HepG2 (cell line): Measurements from ENCODE around the gene RMDN2. TPM values are rescaled to one million over a fixed set of nuclear protein-coding genes. Genes with fewer than 3 reads are reported as not detected.

ENCODE experiments used
- ATAC-seq: fragments of 200-7000 bp; cut with Tn5 transposase; 3 replicates; pipeline ENCODE4 v1.9.1; 2020; ENCODE audit warnings: mild to moderate bottlenecking, moderate library complexity
- BruUV-seq: library from RNA; stranded (reverse); fragments of 400-500 nt; replicated peaks from 2 replicates; lab custom pipeline; 2021; lab: Mats Ljungman, UMichigan
- CTCF ChIA-PET: fragments of 300-600 bp; formaldehyde crosslinking; extraction: SDS; loops from one replicate; lab custom pipeline; 2021; ENCODE audit warnings: low total read pairs, inconsistent platforms, low intra/inter-chr PET ratio; lab: Yijun Ruan, JAX
- POLR2A ChIA-PET: fragments of 350-600 bp; sonication (Branson Sonifier 250); formaldehyde crosslinking; loops from one replicate; lab custom pipeline; 2020; ENCODE audit warnings: antibody characterized with exemption, inconsistent platforms; lab: Yijun Ruan, JAX
- DNase-seq: peaks from one replicate; pipeline ENCODE4 v3.0.0-alpha.2; 2015; ENCODE audit warnings: low spot score
- FAIRE-seq: peaks from 3 replicates; lab custom pipeline; 2011; peaks lifted over from hg19 to GRCh38; lab: Jason Lieb, UNC
- H2AFZ ChIP-seq: one replicate; pipeline ENCODE4 v1.6.1; 2011; ENCODE audit warnings: low read length, inconsistent platforms
- H3K27ac ChIP-seq: fragments of 300-600 bp; 3 replicates; pipeline ENCODE4 v1.8.0; 2011; ENCODE audit warnings: mixed run types, mild to moderate bottlenecking, mixed read lengths, low read length, inconsistent platforms; ENCODE audit not compliant: insufficient read depth; ENCODE audit errors: extremely low read length
- H3K27me3 ChIP-seq, 2 experiments: fragments of 200-600 bp in 1 of 2; 2 replicates in 1 of 2; 3 replicates in 1 of 2; pipeline versions ENCODE4 v1.6.0 to v1.8.0; 2011; ENCODE audit warnings: low read length in 2 of 2, mild to moderate bottlenecking in 2 of 2, moderate library complexity in 2 of 2, inconsistent platforms in 1 of 2; ENCODE audit not compliant: insufficient read depth in 2 of 2, control insufficient read depth in 1 of 2
- H3K36me3 ChIP-seq, 2 experiments: fragments of 200-600 bp in 1 of 2; replicated peaks in 1 of 2; 2 replicates in 1 of 2; 3 replicates in 1 of 2; pipeline versions ENCODE4 v1.5.1 to v1.8.0; 2011; ENCODE audit warnings: low read length in 2 of 2, inconsistent platforms in 1 of 2; ENCODE audit not compliant: insufficient read depth in 2 of 2, control insufficient read depth in 1 of 2
- H3K4me1 ChIP-seq: 2 replicates; pipeline ENCODE4 v1.5.1; 2012; ENCODE audit warnings: low read length, inconsistent platforms; ENCODE audit not compliant: insufficient read depth
- H3K4me2 ChIP-seq: 2 replicates; pipeline ENCODE4 v1.6.0; 2011; ENCODE audit warnings: low read depth, low read length, inconsistent platforms
- H3K4me3 ChIP-seq, 3 experiments: fragments of 200-600 bp in 1 of 3; sonication (generic), shearing (Covaris generic) in 1 of 3; replicated peaks in 1 of 3; 2 replicates each; pipeline ENCODE4 v1.5.1; 2011 to 2016; ENCODE audit warnings: low read length in 3 of 3, inconsistent platforms in 2 of 3, low read depth in 2 of 3, mild to moderate bottlenecking in 2 of 3, control low read depth in 1 of 3, mixed read lengths in 1 of 3; ENCODE audit not compliant: insufficient read depth in 1 of 3
- H3K79me2 ChIP-seq: one replicate; pipeline ENCODE4 v1.6.1; 2011; ENCODE audit warnings: low read length, inconsistent platforms; ENCODE audit not compliant: insufficient read depth
- H3K9ac ChIP-seq: 2 replicates; pipeline ENCODE4 v1.6.0; 2011; ENCODE audit warnings: mild to moderate bottlenecking, low read depth, low read length, inconsistent platforms; ENCODE audit not compliant: insufficient read depth
- H3K9me3 ChIP-seq: 2 replicates; pipeline ENCODE4 v1.5.1; 2012; ENCODE audit warnings: mild to moderate bottlenecking, low read length
- H4K20me1 ChIP-seq: 2 replicates; pipeline ENCODE4 v1.6.0; 2011; ENCODE audit warnings: inconsistent platforms, mild to moderate bottlenecking, low read length, moderate library complexity; ENCODE audit not compliant: insufficient read depth
- ARID4A ChIP-seq: sonication (generic); formaldehyde crosslinking; IDR thresholded peaks from 2 replicates; pipeline ENCODE4 v1.5.0; 2020; ENCODE audit warnings: mild to moderate bottlenecking, missing genetic modification reagents, borderline replicate concordance
- ERF ChIP-seq: IDR thresholded peaks from 2 replicates; pipeline ENCODE4 v1.6.1; 2018; ENCODE audit warnings: missing biosample characterization, missing genetic modification reagents
- EZH2 ChIP-seq: conservative IDR thresholded peaks from 2 replicates; pipeline ENCODE4 v1.6.1; 2012; ENCODE audit warnings: mild to moderate bottlenecking, low read depth, low read length, moderate library complexity
- GABPA ChIP-seq, 2 experiments: IDR thresholded peaks; 2 replicates each; pipeline ENCODE4 v1.6.1; 2011 to 2016; ENCODE audit warnings: low read depth in 2 of 2, low read length in 1 of 2, missing biosample characterization in 1 of 2, missing genetic modification characterization in 1 of 2
- IRF9 ChIP-seq: sonication (generic); formaldehyde crosslinking; IDR thresholded peaks from 2 replicates; pipeline ENCODE4 v1.8.0; 2022; ENCODE audit warnings: missing genetic modification reagents, mild to moderate bottlenecking, borderline replicate concordance
- PBX3 ChIP-seq: sonication (generic); formaldehyde crosslinking; IDR thresholded peaks from 2 replicates; pipeline ENCODE4 v1.8.1; 2023; ENCODE audit warnings: missing genetic modification reagents, inconsistent platforms, borderline replicate concordance
- PHF20 ChIP-seq: sonication (generic); formaldehyde crosslinking; IDR thresholded peaks from 2 replicates; pipeline ENCODE4 v1.5.0; 2020; ENCODE audit warnings: mild to moderate bottlenecking, missing genetic modification reagents
- ZNF678 ChIP-seq: sonication (generic); formaldehyde crosslinking; IDR thresholded peaks from 2 replicates; pipeline ENCODE4 v1.4.0; 2020; ENCODE audit warnings: mild to moderate bottlenecking, missing genetic modification reagents
- WGBS: methylation state at CpG from one replicate; pipeline ENCODE4 v1.1.6; 2017; ENCODE audit warnings: low lambda C conversion rate; 5-methylcytosine and 5-hydroxymethylcytosine counted together
- in situ Hi-C: cut with HindIII; loops from 2 replicates; pipeline ENCODE4 v1.10.0; 2017; ENCODE audit warnings: low pct_unique_long_range_greater_than_20kb; ENCODE audit not compliant: extremely low pct_ligation_motif_present
- intact Hi-C: fragments of 100-400 bp; cut with micrococcal nuclease; formaldehyde crosslinking; loops from one replicate; pipeline ENCODE4 v1.10.0; 2022; ENCODE audit not compliant: unreplicated experiment
- polyA plus RNA-seq, 8 experiments: library from polyadenylated mRNA; depleted of rRNA in 3 of 8; stranded (reverse) in 7 of 8; unstranded in 1 of 8; fragments of >200 nt; fragmentation: Illumina TruSeq in 4 of 8; extraction: Trizol in 4 of 8; gene quantifications; 2 replicates each; pipeline versions ENCODE4 v1.2.1 to v1.2.3, GENCODE V29; 2011 to 2016; ENCODE audit warnings: low read depth in 4 of 8, missing spikeins in 1 of 8, mixed read lengths in 1 of 8; ENCODE audit not compliant: insufficient read depth in 1 of 8
- total RNA-seq, 5 experiments: library from RNA; depleted of rRNA; stranded (reverse); fragments of >200 nt; fragmentation: Illumina TruSeq; extraction: Trizol; gene quantifications; 2 replicates each; pipeline ENCODE4 v1.2.3, GENCODE V29; 2016; ENCODE audit warnings: low read depth in 1 of 5

The RMDN2 gene
- total and polyA plus RNA-seq, 2 of the 13 experiments (the other 11 are each of a cell fraction or from before 2014, with no cell fraction given): 2.3 to 8.9 TPM

GRCh38 chr2:38039121-38039910, 114.2 kb downstream of the RMDN2 start:
- 26% methylated on average over 9 of the region's 9 CpGs for whole genome bisulfite sequencing
- BruUV-seq: no TSS peak
- ChIA-PET POLR2A (no interaction called here), CTCF (no interaction called here)
- Histone ChIP-seq H3K27ac (no peak overlapping the region), H3K4me3 (no peak overlapping the region), H3K79me2 (no peaks in the 10 kb centered on the region), H3K4me1 (peaks cover 13% of the 10 kb centered on the region; the same call in 1 of the 2 replicates), H3K27me3 (peaks cover 8 to 35% of the 10 kb centered on the region in 2 experiments; a peak in 4 of 5 replicates), H4K20me1 (no peaks in the 10 kb centered on the region), H2AFZ (no peak overlapping the region), H3K9me3 (no peaks in the 10 kb centered on the region), H3K4me2 (no peak overlapping the region), H3K9ac (no peak overlapping the region), H3K36me3 (no peaks in the 10 kb centered on the region)
- ATAC-seq (no peak), DNase-seq (no peak), FAIRE-seq (no peak)
- in situ Hi-C loops: no loop called here
- intact Hi-C loops: no loop called here
- no peak; the same call in 1 of the 2 replicates for TF ChIP-seq EZH2

- ATAC-seq (no peak), DNase-seq (no peak), FAIRE-seq (no peak)
- H3K4me1 ChIP-seq: no peaks in the 10 kb centered on the region
- WGBS: 31% methylated on average over 4 of the region's 4 CpGs
- ChIA-PET CTCF (no interaction called here), POLR2A (no interaction called here)
- BruUV-seq: no TSS peak
- H3K9ac ChIP-seq: no peak overlapping the region
- H2AFZ ChIP-seq: no peak overlapping the region
- no peaks in the 10 kb centered on the region for H3K36me3 ChIP-seq
- intact Hi-C loops: no loop called here
- H4K20me1 ChIP-seq: no peaks in the 10 kb centered on the region
- no peak overlapping the region for H3K4me2 ChIP-seq
- peaks cover 0 to 5% of the 10 kb centered on the region in 2 experiments; a peak in 2 of 5 replicates for H3K27me3 ChIP-seq
- H3K79me2 ChIP-seq: no peaks in the 10 kb centered on the region
- H3K9me3 ChIP-seq: no peaks in the 10 kb centered on the region
- no peak overlapping the region for H3K27ac ChIP-seq
- in situ Hi-C loops: no loop called here
- no peak overlapping the region for H3K4me3 ChIP-seq
- no peak for TF ChIP-seq PHF20 (CRISPR knock-in tag)
- no peak for TF ChIP-seq PBX3 (CRISPR knock-in tag)
- no peak for TF ChIP-seq ARID4A (CRISPR knock-in tag)
- TF ChIP-seq IRF9: no peak
- no peak for TF ChIP-seq ERF (CRISPR knock-in tag)
- TF ChIP-seq ZNF678: no peak
- no peak for TF ChIP-seq GABPA (IDR thresholded peaks at IDR 0.05; ENCODE audit: low read depth, low read length)
- TF ChIP-seq GABPA (CRISPR knock-in tag; IDR thresholded peaks at IDR 0.05; ENCODE audit: low read depth): no peak
Observed at GRCh38 chr2:38045811-38046210, 120.7 kb downstream of the RMDN2 start.
